LNCaP clone FGC (cell line): ENCODE results near the gene INF2.
"Not testable (repeated sequence)": the region's sequence is repeated elsewhere in the genome, so short reads cannot be mapped to it uniquely, and the experiment has no call there.

Experiments used
- DNase-seq: peaks from one replicate; pipeline ENCODE4 v3.0.0-alpha.2; 2011; ENCODE audit warnings: low read depth
- H3K4me3 ChIP-seq: 2 replicates; pipeline ENCODE4 v1.5.1; 2011; ENCODE audit warnings: mild to moderate bottlenecking, low read depth, low read length, control low read depth
- TF ChIP-seq, protein P1 (sequence below): IDR thresholded peaks from 2 replicates; pipeline ENCODE4 v1.5.1; 2012; ENCODE audit warnings: mild to moderate bottlenecking; ENCODE audit not compliant: control insufficient read depth, insufficient read depth; ENCODE audit errors: extremely low read depth

Gene INF2

DNA sequence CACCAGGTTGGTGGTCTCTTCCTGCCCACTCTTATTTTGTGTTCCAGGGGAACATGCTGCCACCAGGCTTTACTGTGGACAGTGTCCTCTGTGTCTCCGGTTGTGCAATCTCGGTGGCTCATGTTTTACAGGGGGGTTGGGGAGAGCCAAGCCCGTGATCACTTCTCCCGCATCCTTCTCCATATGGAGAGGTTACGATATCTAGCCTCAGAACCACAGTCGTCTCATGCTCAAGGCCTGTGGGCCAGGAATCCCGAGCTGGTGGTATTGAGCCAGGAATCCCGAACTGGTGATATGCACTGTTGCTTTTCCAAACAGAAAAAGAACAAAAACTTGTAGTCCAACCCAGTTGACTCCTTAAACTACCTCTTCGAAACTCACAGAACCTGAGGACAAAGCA lies 37.0 kb upstream of the INF2 start:
- TF ChIP-seq, protein P1, sequence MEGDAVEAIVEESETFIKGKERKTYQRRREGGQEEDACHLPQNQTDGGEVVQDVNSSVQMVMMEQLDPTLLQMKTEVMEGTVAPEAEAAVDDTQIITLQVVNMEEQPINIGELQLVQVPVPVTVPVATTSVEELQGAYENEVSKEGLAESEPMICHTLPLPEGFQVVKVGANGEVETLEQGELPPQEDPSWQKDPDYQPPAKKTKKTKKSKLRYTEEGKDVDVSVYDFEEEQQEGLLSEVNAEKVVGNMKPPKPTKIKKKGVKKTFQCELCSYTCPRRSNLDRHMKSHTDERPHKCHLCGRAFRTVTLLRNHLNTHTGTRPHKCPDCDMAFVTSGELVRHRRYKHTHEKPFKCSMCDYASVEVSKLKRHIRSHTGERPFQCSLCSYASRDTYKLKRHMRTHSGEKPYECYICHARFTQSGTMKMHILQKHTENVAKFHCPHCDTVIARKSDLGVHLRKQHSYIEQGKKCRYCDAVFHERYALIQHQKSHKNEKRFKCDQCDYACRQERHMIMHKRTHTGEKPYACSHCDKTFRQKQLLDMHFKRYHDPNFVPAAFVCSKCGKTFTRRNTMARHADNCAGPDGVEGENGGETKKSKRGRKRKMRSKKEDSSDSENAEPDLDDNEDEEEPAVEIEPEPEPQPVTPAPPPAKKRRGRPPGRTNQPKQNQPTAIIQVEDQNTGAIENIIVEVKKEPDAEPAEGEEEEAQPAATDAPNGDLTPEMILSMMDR: no peak
- DNase-seq: no peak
- no peak overlapping the region for H3K4me3 ChIP-seq

DNA sequence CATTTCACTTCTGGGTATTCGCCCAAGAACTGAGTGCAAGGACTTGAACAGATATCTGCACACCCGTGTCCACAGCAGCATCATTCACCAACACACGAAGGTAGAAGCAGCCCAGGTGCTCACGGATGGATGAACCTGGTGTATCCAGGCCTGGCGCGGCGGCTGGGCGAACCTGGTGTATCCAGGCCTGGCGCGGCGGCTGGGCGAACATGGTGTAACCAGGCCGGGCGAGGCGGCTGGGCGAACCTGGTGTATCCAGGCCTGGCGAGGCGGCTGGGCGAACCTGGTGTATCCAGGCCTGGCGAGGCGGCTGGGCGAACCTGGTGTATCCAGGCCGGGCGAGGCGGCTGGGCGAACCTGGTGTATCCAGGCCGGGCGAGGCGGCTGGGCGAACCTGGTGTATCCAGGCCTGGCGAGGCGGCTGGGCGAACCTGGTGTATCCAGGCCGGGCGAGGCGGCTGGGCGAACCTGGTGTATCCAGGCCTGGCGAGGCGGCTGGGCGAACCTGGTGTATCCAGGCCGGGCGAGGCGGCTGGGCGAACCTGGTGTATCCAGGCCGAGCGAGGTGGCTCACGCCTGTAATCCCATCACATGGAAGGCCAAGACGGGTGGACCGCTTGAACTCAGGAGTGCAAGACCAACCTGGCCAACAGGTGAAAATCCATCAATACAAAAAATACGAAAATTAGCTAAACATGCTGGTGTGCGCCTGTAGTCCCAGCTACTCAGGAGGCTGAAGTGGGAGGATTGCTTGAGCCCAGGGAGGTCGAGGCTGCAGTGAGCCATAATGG lies 36.1 kb upstream of the INF2 start:
- not testable (repeated sequence) for H3K4me3 ChIP-seq, DNase-seq

DNA sequence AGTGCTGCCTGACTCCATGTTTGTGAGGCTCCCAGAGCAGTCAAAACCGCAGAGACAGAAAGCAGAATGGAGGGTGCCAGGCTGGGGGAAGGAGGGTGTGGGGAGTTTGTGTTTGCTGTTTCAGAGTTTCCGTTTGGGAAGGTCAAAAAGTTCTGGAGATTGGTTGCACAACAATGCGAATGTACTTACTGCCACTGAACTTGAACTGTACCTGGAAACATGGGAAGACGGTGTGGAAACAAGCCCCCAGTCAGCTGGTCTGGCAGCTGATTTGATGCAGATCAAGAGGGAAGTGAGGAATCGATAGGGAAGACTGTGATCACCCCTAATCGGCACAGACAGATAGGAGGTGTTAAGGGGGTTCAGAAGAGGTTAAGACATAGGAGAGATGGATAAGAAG lies 35.3 kb upstream of the INF2 start:
- no peak for DNase-seq

DNA sequence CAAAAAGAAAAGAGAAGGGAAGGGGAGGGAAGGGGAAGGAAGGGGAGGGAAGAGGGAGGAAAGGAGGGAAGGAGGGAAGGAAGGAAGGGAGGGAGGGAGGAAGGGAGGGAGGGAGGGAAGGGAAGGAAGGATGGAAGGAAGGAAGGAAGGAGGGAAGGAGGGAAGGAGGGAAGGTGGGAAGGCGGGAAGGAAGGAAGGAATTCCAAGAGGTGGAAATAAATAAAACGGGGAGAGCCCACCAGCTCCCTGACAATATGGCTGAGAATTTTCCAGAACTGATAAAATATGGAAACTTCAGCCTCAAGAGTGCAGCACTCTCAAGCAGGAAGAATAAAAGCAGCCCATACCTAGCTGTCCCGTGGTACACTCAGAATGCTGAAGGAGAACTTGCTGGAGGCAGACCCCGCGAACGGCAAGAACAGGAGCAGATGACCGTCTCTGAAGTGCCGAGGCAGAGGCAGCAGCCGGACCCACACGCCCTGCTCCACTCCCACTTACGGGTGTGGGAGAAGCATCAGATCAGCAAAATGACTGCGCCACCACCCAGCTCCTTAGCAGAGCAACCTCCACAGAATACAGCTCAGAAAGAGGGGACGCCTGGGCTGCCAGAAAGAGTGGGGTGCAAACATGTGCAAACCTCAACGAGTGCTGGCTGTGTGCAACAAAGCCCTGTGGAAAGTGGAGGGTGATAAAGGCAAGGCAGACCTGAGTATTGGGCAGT lies 34.1 kb upstream of the INF2 start:
- no peak for DNase-seq
- no peak overlapping the region for H3K4me3 ChIP-seq
- TF ChIP-seq, protein P1: no peak

More for the DNA sequence above, 35.3 kb upstream of the INF2 start:
- TF ChIP-seq, protein P1: no peak
- H3K4me3 ChIP-seq: no peak overlapping the region

DNA sequence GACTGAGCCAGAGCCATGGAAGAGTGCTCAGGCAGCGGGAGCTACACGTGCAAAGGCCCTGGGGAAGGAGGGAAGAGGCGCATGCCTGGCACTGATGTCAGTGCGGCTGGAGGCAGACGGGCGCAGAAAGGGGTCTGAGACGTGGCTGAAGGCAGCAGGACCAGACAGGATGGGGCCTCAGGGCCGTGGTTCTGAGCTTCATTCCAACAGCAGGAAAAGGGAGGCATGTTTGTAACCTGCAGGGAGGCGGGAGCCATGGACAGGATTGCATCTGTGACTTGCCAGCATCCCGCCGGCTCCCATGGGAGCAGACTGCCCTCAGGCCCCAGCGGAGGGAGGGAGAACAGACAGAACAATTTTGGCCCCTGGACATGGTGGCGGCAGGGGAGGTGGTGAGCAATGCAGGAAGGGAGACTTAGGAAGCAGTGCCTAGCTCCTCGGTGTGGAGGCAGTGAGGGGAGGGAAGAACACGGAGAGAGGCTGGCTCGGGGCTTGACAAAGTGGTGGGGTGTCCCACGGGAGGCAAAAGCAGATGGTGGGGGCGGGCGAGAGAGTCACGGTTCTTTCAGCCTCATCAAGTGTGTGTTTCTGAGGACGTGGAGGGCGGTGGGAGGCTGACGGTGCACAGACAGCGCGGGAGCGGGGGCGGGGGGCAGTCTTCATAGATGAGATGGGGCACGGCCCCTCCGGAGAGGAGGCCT lies 33.3 kb upstream of the INF2 start:
- no peak overlapping the region for H3K4me3 ChIP-seq
- no peak for DNase-seq
- TF ChIP-seq, protein P1: no peak

DNA sequence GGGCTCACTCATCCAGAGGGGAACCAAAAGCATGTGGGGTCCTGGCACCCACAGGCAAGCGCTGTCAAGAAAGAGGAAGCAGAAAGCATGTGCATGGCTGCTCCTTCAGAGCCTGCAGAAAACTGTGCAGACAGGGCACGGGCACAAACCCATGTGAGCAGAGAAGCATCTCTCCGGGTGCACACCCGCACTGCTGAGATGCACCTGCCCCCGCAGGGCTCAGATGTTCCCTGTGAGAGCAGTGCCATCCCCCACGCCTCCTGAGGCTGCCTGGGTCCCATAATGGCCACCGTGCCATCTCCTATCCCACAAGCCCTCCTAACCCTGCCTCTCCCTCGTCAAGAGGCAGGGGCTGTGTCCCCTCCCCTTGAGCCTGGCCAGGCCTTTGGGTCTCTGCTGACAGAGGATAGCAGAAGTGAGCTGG lies 32.3 kb upstream of the INF2 start:
- no peak for DNase-seq
- TF ChIP-seq, protein P1: no peak
- H3K4me3 ChIP-seq: no peak overlapping the region

DNA sequence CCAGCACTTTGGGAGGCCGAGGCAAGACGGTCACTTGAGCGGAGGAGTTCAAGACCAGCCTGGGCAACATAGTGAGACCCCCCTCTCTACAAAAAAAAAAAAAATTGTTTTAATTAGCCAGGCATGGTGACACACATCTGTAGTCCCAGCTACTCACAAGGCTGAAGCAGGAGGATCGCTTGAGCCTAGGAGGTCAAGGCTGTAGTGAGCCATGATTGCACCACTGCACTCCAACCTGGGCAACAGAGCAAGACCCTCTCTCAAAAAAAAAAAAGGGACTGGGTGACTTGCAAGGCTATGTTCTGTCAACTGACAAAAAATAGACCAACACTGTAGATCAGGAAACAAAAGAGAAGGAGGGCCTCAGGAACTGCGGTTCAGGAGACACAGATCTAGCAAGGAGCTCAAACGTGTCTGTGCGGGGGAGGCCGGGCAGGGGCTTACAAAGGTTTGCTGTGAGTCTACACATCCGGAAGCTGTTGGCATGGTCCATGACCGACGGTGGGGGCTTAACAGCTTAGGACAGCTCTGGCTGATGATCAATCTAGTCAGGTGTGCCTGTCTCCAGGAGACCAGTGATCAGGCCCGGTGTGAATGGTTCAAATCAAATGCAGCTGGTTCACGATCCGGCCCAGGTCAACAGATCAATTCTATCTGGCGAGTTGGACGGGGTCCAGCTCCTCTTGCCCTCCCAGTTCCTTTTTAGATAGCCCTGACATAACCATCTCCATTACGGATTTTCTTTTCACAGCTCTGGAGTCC lies 31.7 kb upstream of the INF2 start:
- H3K4me3 ChIP-seq: no peak overlapping the region
- DNase-seq: no peak
- TF ChIP-seq, protein P1: no peak
